GM23338 (cell line): ENCODE results near the gene DCLK2. TPM values are rescaled to one million over a fixed set of nuclear protein-coding genes. Genes with fewer than 3 reads are reported as not detected.

ENCODE experiments used
- ATAC-seq: fragments of 200-7000 bp; cut with Tn5 transposase; 3 replicates; pipeline ENCODE4 v1.9.1; 2020
- DNase-seq: peaks from one replicate; pipeline ENCODE4 v3.0.0-alpha.2; 2015; ENCODE audit warnings: low spot score
- H2AFZ ChIP-seq: fragments of 200-600 bp; sonication (generic); 2 replicates; pipeline ENCODE4 v1.8.0; 2016; ENCODE audit warnings: antibody characterized with exemption, mild to moderate bottlenecking, moderate library complexity
- H3F3A ChIP-seq: fragments of 200-600 bp; sonication (generic); replicated peaks from 2 replicates; pipeline ENCODE4 v1.8.0; 2017; ENCODE audit warnings: antibody characterized with exemption, mixed run types, low read depth
- H3K27ac ChIP-seq: fragments of 200-600 bp; sonication (generic); 2 replicates; pipeline ENCODE4 v1.6.1; 2016; ENCODE audit warnings: low read depth
- H3K27me3 ChIP-seq: fragments of 200-600 bp; sonication (generic); 2 replicates; pipeline ENCODE4 v1.8.0; 2016; ENCODE audit warnings: mild to moderate bottlenecking, mixed run types, moderate library complexity; ENCODE audit not compliant: insufficient read depth
- H3K36me3 ChIP-seq: fragments of 200-600 bp; sonication (generic); 2 replicates; pipeline ENCODE4 v1.8.0; 2016; ENCODE audit warnings: mild to moderate bottlenecking; ENCODE audit not compliant: insufficient read depth
- H3K4me1 ChIP-seq: fragments of 200-600 bp; sonication (generic); 2 replicates; pipeline ENCODE4 v1.8.0; 2016; ENCODE audit warnings: mild to moderate bottlenecking, moderate library complexity; ENCODE audit not compliant: insufficient read depth
- H3K4me2 ChIP-seq: fragments of 200-600 bp; sonication (generic); 2 replicates; pipeline ENCODE4 v1.7.1; 2017; ENCODE audit warnings: mixed run types
- H3K4me3 ChIP-seq: fragments of 200-600 bp; sonication (generic); 2 replicates; pipeline ENCODE4 v1.6.1; 2016; ENCODE audit warnings: mixed run types
- H3K79me2 ChIP-seq: fragments of 200-600 bp; sonication (generic); replicated peaks from 2 replicates; pipeline ENCODE4 v1.8.0; 2017; ENCODE audit warnings: mild to moderate bottlenecking; ENCODE audit not compliant: insufficient read depth
- H3K9me2 ChIP-seq: fragments of 200-600 bp; sonication (generic); 2 replicates; pipeline ENCODE4 v1.8.0; 2017; ENCODE audit not compliant: insufficient read depth
- H4K20me1 ChIP-seq: fragments of 200-600 bp; sonication (generic); replicated peaks from 2 replicates; pipeline ENCODE4 v1.8.0; 2017; ENCODE audit warnings: mild to moderate bottlenecking; ENCODE audit not compliant: insufficient read depth
- H3K27ac Mint-ChIP-seq: 2 replicates; pipeline ENCODE4 v1.8.0; 2020; ENCODE audit warnings: inconsistent platforms, mild to moderate bottlenecking, moderate library complexity, mixed read lengths
- H3K27me3 Mint-ChIP-seq: 3 replicates; pipeline ENCODE4 v1.8.0; 2022; ENCODE audit warnings: low read depth, mild to moderate bottlenecking, moderate library complexity, mixed read lengths, inconsistent platforms; ENCODE audit not compliant: insufficient read depth, poor library complexity
- H3K36me3 Mint-ChIP-seq: 3 replicates; pipeline ENCODE4 v1.8.0; 2021; ENCODE audit warnings: low read depth, mild to moderate bottlenecking, inconsistent platforms, moderate library complexity, mixed read lengths
- H3K4me1 Mint-ChIP-seq: 3 replicates; pipeline ENCODE4 v1.8.0; 2020; ENCODE audit warnings: mild to moderate bottlenecking, inconsistent platforms, mixed read lengths
- H3K4me3 Mint-ChIP-seq: 3 replicates; pipeline ENCODE4 v1.8.0; 2021; ENCODE audit warnings: moderate library complexity, mild to moderate bottlenecking, inconsistent platforms, mixed read lengths
- H3K9me3 Mint-ChIP-seq: 3 replicates; pipeline ENCODE4 v1.8.0; 2020; ENCODE audit warnings: moderate library complexity, mild to moderate bottlenecking, inconsistent platforms, mixed read lengths
- CREB1 ChIP-seq: fragments of 250-450 bp; sonication (Bioruptor Pico); IDR thresholded peaks from 2 replicates; pipeline ENCODE4 v1.5.0; 2020; ENCODE audit warnings: low read depth, mild to moderate bottlenecking, moderate library complexity
- EZH2 ChIP-seq: fragments of 200-600 bp; sonication (generic); IDR thresholded peaks from one replicate; pipeline ENCODE4 v1.8.0; 2017; ENCODE audit warnings: antibody characterized with exemption, mild to moderate bottlenecking, low read depth; ENCODE audit not compliant: unreplicated experiment
- EZH2phosphoT487 ChIP-seq: fragments of 200-600 bp; sonication (generic); IDR thresholded peaks from one replicate; pipeline ENCODE4 v1.8.1; 2018; ENCODE audit warnings: antibody characterized with exemption; ENCODE audit not compliant: unreplicated experiment
- JUNB ChIP-seq: IDR thresholded peaks from one replicate; pipeline ENCODE4 v1.6.1; 2016; ENCODE audit warnings: antibody characterized with exemption; ENCODE audit not compliant: unreplicated experiment
- NANOG ChIP-seq: IDR thresholded peaks from 2 replicates; pipeline ENCODE4 v1.6.1; 2016; ENCODE audit warnings: antibody characterized with exemption, borderline replicate concordance
- POLR2AphosphoS5 ChIP-seq: IDR thresholded peaks from 2 replicates; pipeline ENCODE4 v1.6.1; 2016; ENCODE audit warnings: antibody characterized with exemption, low read depth
- STAT1 ChIP-seq: IDR thresholded peaks from one replicate; pipeline ENCODE4 v1.6.1; 2016; ENCODE audit warnings: antibody characterized with exemption; ENCODE audit not compliant: unreplicated experiment
- ZNF114 ChIP-seq: fragments of 250-450 bp; sonication (Bioruptor Pico); IDR thresholded peaks from 2 replicates; pipeline ENCODE4 v1.5.0; 2020; ENCODE audit warnings: mild to moderate bottlenecking, moderate library complexity
- ZNF331 ChIP-seq: fragments of 250-450 bp; sonication (Bioruptor Pico); IDR thresholded peaks from 2 replicates; pipeline ENCODE4 v1.5.0; 2020; ENCODE audit warnings: low read depth, mild to moderate bottlenecking, moderate library complexity
- polyA plus RNA-seq: library from polyadenylated mRNA; unstranded; fragments of >200 nt; fragmentation: Nextera tagmentation; extraction: Ambion mirVana; gene quantifications from 2 replicates; pipeline ENCODE4 v1.2.1, GENCODE V29; 2016
- total RNA-seq: library from RNA; depleted of rRNA; stranded (reverse); fragments of >200 nt; shearing (Covaris generic); gene quantifications from 2 replicates; pipeline ENCODE4 v1.2.3, GENCODE V29; 2014
- TF ChIP-seq, protein P1 (sequence below): IDR thresholded peaks from one replicate; pipeline ENCODE4 v1.6.1; 2018; ENCODE audit warnings: antibody characterized with exemption; ENCODE audit not compliant: unreplicated experiment
- TF ChIP-seq, protein P2 (sequence below), 2 experiments: fragments of 200-600 bp in 1 of 2; sonication (generic) in 1 of 2; conservative IDR thresholded peaks; 2 replicates each; pipeline versions ENCODE4 v1.5.1 to v1.6.1; 2016 to 2017; ENCODE audit warnings: antibody characterized with exemption in 2 of 2, low read depth in 2 of 2, mild to moderate bottlenecking in 2 of 2, moderate library complexity in 1 of 2
- TF ChIP-seq, protein P3 (sequence below): fragments of 250-450 bp; sonication (Bioruptor Pico); IDR thresholded peaks from 2 replicates; pipeline ENCODE4 v1.5.0; 2020; ENCODE audit warnings: mild to moderate bottlenecking, moderate library complexity
- TF ChIP-seq, protein P4 (sequence below): IDR thresholded peaks from 2 replicates; pipeline ENCODE4 v1.6.1; 2016; ENCODE audit warnings: antibody characterized with exemption

The DCLK2 gene
- total and polyA plus RNA-seq, 2 experiments from 2014 or later: 0.49 TPM; not detected in 1

DNA sequence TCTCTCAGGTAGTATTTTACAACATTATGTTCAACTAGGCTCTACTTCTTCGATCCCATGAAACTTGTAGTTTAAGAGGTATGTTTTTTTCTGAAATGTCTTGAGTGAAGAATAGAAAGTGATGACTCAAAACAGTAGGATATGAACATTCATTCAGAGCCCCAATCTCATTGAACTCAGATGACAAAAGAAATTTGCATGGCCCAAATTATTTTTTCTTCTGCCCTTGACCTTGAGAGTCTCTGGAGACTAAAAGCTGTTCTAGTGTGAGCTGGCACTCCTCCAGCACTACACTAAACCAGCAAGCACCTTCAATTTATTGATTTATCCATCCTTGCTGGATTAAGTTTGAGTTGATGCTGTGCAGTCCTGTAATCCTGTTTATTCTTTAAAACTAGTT lies 4.0 kb downstream of the DCLK2 start (continued):
- no peak for TF ChIP-seq JUNB
- TF ChIP-seq NANOG: no peak
- no peak for TF ChIP-seq POLR2AphosphoS5
- no peak for TF ChIP-seq CREB1 (CRISPR knock-in tag)
- no peak for TF ChIP-seq ZNF331 (CRISPR knock-in tag)
- TF ChIP-seq, protein P1, sequence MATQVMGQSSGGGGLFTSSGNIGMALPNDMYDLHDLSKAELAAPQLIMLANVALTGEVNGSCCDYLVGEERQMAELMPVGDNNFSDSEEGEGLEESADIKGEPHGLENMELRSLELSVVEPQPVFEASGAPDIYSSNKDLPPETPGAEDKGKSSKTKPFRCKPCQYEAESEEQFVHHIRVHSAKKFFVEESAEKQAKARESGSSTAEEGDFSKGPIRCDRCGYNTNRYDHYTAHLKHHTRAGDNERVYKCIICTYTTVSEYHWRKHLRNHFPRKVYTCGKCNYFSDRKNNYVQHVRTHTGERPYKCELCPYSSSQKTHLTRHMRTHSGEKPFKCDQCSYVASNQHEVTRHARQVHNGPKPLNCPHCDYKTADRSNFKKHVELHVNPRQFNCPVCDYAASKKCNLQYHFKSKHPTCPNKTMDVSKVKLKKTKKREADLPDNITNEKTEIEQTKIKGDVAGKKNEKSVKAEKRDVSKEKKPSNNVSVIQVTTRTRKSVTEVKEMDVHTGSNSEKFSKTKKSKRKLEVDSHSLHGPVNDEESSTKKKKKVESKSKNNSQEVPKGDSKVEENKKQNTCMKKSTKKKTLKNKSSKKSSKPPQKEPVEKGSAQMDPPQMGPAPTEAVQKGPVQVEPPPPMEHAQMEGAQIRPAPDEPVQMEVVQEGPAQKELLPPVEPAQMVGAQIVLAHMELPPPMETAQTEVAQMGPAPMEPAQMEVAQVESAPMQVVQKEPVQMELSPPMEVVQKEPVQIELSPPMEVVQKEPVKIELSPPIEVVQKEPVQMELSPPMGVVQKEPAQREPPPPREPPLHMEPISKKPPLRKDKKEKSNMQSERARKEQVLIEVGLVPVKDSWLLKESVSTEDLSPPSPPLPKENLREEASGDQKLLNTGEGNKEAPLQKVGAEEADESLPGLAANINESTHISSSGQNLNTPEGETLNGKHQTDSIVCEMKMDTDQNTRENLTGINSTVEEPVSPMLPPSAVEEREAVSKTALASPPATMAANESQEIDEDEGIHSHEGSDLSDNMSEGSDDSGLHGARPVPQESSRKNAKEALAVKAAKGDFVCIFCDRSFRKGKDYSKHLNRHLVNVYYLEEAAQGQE: no peak

DNA sequence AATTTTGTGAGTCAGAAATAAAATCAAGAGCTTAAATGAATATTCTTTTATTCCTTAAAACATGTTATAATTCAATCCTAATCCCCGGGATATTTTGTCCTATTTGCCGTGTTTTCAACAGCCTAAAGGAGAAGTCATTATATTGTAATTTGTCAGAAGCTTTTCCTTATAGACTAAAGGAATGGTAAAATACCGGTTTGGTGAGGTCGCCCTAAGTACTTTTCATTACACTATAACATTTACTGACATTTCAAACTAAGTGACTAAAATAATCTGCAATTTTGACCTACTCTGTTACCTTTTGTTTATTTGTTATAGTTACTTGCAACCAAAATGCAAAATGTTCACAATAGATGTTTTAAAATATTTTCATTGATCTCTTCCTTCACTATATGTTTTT lies 8.8 kb downstream of the DCLK2 start:
- Histone ChIP-seq H3K9me2 (no peaks in the 10 kb centered on the region), H3K4me3 (no peak overlapping the region), H3K27me3 (0 out of 2 replicates have a peak, but pooled peaks cover 9% of the 10 kb centered on the region), H3F3A (no peaks in the 10 kb centered on the region), H4K20me1 (no peaks in the 10 kb centered on the region), H3K4me2 (no peak overlapping the region), H3K27ac (no peak overlapping the region), H3K36me3 (no peaks in the 10 kb centered on the region), H2AFZ (no peak overlapping the region), H3K4me1 (no peaks in the 10 kb centered on the region), H3K79me2 (no peaks in the 10 kb centered on the region)
- H3K4me1 Mint-ChIP-seq: no peaks in the 10 kb centered on the region
- DNase-seq (no peak), ATAC-seq (no peak)
- no peaks in the 10 kb centered on the region for H3K9me3 Mint-ChIP-seq
- no peak overlapping the region for H3K4me3 Mint-ChIP-seq
- no peak overlapping the region for H3K27ac Mint-ChIP-seq
- H3K27me3 Mint-ChIP-seq: no peaks in the 10 kb centered on the region
- H3K36me3 Mint-ChIP-seq: no peaks in the 10 kb centered on the region
- TF ChIP-seq NANOG (no peak), ZNF114 (CRISPR knock-in tag) (no peak), ZNF331 (CRISPR knock-in tag) (no peak), EZH2 (no peak), STAT1 (no peak), JUNB (no peak), EZH2phosphoT487 (no peak), POLR2AphosphoS5 (no peak)
- TF ChIP-seq, protein P2, sequence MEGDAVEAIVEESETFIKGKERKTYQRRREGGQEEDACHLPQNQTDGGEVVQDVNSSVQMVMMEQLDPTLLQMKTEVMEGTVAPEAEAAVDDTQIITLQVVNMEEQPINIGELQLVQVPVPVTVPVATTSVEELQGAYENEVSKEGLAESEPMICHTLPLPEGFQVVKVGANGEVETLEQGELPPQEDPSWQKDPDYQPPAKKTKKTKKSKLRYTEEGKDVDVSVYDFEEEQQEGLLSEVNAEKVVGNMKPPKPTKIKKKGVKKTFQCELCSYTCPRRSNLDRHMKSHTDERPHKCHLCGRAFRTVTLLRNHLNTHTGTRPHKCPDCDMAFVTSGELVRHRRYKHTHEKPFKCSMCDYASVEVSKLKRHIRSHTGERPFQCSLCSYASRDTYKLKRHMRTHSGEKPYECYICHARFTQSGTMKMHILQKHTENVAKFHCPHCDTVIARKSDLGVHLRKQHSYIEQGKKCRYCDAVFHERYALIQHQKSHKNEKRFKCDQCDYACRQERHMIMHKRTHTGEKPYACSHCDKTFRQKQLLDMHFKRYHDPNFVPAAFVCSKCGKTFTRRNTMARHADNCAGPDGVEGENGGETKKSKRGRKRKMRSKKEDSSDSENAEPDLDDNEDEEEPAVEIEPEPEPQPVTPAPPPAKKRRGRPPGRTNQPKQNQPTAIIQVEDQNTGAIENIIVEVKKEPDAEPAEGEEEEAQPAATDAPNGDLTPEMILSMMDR (conservative IDR thresholded peaks at IDR 0.05; ENCODE audit: low read depth in 2 of 2): no peak
- TF ChIP-seq, protein P3, sequence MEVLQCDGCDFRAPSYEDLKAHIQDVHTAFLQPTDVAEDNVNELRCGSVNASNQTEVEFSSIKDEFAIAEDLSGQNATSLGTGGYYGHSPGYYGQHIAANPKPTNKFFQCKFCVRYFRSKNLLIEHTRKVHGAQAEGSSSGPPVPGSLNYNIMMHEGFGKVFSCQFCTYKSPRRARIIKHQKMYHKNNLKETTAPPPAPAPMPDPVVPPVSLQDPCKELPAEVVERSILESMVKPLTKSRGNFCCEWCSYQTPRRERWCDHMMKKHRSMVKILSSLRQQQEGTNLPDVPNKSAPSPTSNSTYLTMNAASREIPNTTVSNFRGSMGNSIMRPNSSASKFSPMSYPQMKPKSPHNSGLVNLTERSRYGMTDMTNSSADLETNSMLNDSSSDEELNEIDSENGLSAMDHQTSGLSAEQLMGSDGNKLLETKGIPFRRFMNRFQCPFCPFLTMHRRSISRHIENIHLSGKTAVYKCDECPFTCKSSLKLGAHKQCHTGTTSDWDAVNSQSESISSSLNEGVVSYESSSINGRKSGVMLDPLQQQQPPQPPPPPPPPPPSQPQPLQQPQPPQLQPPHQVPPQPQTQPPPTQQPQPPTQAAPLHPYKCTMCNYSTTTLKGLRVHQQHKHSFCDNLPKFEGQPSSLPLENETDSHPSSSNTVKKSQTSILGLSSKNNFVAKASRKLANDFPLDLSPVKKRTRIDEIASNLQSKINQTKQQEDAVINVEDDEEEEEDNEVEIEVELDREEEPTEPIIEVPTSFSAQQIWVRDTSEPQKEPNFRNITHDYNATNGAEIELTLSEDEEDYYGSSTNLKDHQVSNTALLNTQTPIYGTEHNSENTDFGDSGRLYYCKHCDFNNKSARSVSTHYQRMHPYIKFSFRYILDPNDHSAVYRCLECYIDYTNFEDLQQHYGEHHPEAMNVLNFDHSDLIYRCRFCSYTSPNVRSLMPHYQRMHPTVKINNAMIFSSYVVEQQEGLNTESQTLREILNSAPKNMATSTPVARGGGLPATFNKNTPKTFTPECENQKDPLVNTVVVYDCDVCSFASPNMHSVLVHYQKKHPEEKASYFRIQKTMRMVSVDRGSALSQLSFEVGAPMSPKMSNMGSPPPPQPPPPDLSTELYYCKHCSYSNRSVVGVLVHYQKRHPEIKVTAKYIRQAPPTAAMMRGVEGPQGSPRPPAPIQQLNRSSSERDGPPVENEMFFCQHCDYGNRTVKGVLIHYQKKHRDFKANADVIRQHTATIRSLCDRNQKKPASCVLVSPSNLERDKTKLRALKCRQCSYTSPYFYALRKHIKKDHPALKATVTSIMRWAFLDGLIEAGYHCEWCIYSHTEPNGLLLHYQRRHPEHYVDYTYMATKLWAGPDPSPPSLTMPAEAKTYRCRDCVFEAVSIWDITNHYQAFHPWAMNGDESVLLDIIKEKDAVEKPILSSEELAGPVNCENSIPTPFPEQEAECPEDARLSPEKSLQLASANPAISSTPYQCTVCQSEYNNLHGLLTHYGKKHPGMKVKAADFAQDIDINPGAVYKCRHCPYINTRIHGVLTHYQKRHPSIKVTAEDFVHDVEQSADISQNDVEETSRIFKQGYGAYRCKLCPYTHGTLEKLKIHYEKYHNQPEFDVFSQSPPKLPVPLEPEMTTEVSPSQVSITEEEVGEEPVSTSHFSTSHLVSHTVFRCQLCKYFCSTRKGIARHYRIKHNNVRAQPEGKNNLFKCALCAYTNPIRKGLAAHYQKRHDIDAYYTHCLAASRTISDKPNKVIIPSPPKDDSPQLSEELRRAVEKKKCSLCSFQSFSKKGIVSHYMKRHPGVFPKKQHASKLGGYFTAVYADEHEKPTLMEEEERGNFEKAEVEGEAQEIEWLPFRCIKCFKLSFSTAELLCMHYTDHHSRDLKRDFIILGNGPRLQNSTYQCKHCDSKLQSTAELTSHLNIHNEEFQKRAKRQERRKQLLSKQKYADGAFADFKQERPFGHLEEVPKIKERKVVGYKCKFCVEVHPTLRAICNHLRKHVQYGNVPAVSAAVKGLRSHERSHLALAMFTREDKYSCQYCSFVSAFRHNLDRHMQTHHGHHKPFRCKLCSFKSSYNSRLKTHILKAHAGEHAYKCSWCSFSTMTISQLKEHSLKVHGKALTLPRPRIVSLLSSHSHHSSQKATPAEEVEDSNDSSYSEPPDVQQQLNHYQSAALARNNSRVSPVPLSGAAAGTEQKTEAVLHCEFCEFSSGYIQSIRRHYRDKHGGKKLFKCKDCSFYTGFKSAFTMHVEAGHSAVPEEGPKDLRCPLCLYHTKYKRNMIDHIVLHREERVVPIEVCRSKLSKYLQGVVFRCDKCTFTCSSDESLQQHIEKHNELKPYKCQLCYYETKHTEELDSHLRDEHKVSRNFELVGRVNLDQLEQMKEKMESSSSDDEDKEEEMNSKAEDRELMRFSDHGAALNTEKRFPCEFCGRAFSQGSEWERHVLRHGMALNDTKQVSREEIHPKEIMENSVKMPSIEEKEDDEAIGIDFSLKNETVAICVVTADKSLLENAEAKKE (CRISPR knock-in tag): no peak
- TF ChIP-seq, protein P4, sequence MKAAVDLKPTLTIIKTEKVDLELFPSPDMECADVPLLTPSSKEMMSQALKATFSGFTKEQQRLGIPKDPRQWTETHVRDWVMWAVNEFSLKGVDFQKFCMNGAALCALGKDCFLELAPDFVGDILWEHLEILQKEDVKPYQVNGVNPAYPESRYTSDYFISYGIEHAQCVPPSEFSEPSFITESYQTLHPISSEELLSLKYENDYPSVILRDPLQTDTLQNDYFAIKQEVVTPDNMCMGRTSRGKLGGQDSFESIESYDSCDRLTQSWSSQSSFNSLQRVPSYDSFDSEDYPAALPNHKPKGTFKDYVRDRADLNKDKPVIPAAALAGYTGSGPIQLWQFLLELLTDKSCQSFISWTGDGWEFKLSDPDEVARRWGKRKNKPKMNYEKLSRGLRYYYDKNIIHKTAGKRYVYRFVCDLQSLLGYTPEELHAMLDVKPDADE: no peak
